Endothelial cell of umbilical vein (primary cell): ENCODE measurements around the gene AP4S1. TPM values are rescaled to one million over a fixed set of nuclear protein-coding genes. Genes with fewer than 3 reads are reported as not detected.

Experiments used
- BruUV-seq: library from RNA; stranded (reverse); fragments of 400-500 nt; replicated peaks from 2 replicates; lab custom pipeline; 2021; lab: Mats Ljungman, UMichigan
- CTCF ChIA-PET: fragments of 300-600, 350-600 bp; sonication (Branson Sonifier 250); formaldehyde crosslinking; loops from one replicate; lab custom pipeline; 2021; ENCODE audit warnings: antibody characterized with exemption, inconsistent platforms; lab: Charles Lee
- POLR2A ChIA-PET: fragments of 300-600, 350-600 bp; sonication (Branson Sonifier 250); formaldehyde crosslinking; loops from one replicate; lab custom pipeline; 2021; ENCODE audit warnings: antibody characterized with exemption, inconsistent platforms; lab: Charles Lee
- DNase-seq: peaks from one replicate; pipeline ENCODE4 v3.0.0-alpha.2; 2011; ENCODE audit warnings: low read depth, low spot score
- FAIRE-seq: peaks from 2 replicates; lab custom pipeline; 2011; peaks lifted over from hg19 to GRCh38; lab: Jason Lieb, UNC
- H2AFZ ChIP-seq: 2 replicates; pipeline ENCODE4 v1.6.0; 2012; ENCODE audit warnings: low read depth, low read length, control low read depth, inconsistent platforms
- H3K27ac ChIP-seq: 2 replicates; pipeline ENCODE4 v1.5.1; 2011; ENCODE audit warnings: low read depth, mild to moderate bottlenecking, control low read depth, low read length, moderate library complexity; ENCODE audit not compliant: insufficient read depth
- H3K27me3 ChIP-seq, 2 experiments: 2 replicates each; pipeline versions ENCODE4 v1.6.0 to v1.6.1; 2011; ENCODE audit warnings: low read length in 2 of 2, mixed read lengths in 1 of 2; ENCODE audit not compliant: control insufficient read depth in 2 of 2, insufficient read depth in 2 of 2
- H3K36me3 ChIP-seq, 2 experiments: 2 replicates in 1 of 2; 3 replicates in 1 of 2; pipeline ENCODE4 v1.5.1; 2011; ENCODE audit warnings: low read length in 2 of 2, mild to moderate bottlenecking in 1 of 2, moderate library complexity in 1 of 2; ENCODE audit not compliant: control insufficient read depth in 2 of 2, insufficient read depth in 2 of 2; ENCODE audit errors: extremely low read depth in 1 of 2
- H3K4me1 ChIP-seq: 3 replicates; pipeline ENCODE4 v1.5.1; 2011; ENCODE audit warnings: mild to moderate bottlenecking, low read length; ENCODE audit not compliant: control insufficient read depth, insufficient read depth; ENCODE audit errors: extremely low read depth
- H3K4me2 ChIP-seq: 2 replicates; pipeline ENCODE4 v1.6.1; 2011; ENCODE audit warnings: low read length, control low read depth, mixed read lengths; ENCODE audit not compliant: insufficient read depth
- H3K4me3 ChIP-seq, 3 experiments: fragments of 200-600 bp in 1 of 3; sonication (generic), shearing (Covaris generic) in 1 of 3; replicated peaks in 1 of 3; 2 replicates each; pipeline ENCODE4 v1.5.1; 2011 to 2016; ENCODE audit warnings: control low read depth in 3 of 3, low read length in 3 of 3, mild to moderate bottlenecking in 2 of 3, inconsistent platforms in 1 of 3, low read depth in 1 of 3, moderate library complexity in 1 of 3; ENCODE audit not compliant: insufficient read depth in 1 of 3
- H3K79me2 ChIP-seq: 2 replicates; pipeline ENCODE4 v1.6.0; 2012; ENCODE audit warnings: low read length, inconsistent platforms; ENCODE audit not compliant: control insufficient read depth, insufficient read depth
- H3K9ac ChIP-seq: replicated peaks from 2 replicates; pipeline ENCODE3; 2011; ENCODE audit warnings: low read length, control low read depth; ENCODE audit not compliant: insufficient read depth; ENCODE audit errors: extremely low read depth
- H3K9me1 ChIP-seq: replicated peaks from 3 replicates; pipeline ENCODE4 v1.6.0; 2011; ENCODE audit warnings: mild to moderate bottlenecking, low read length; ENCODE audit not compliant: control insufficient read depth, insufficient read depth; ENCODE audit errors: extremely low read depth
- H3K9me3 ChIP-seq: replicated peaks from 2 replicates; pipeline ENCODE4 v1.5.1; 2012; ENCODE audit warnings: low read length, inconsistent platforms; ENCODE audit not compliant: control insufficient read depth, insufficient read depth
- H4K20me1 ChIP-seq: replicated peaks from 2 replicates; pipeline ENCODE3; 2011; ENCODE audit warnings: mild to moderate bottlenecking, low read length; ENCODE audit not compliant: control insufficient read depth, insufficient read depth; ENCODE audit errors: extremely low read depth
- CTCF ChIP-seq, 2 donors: IDR thresholded peaks; 1 replicate in 1 of 2; 2 replicates in 1 of 2; pipeline ENCODE4 v1.5.1; 2011; ENCODE audit warnings: low read length in 2 of 2, mild to moderate bottlenecking in 2 of 2, moderate library complexity in 2 of 2, control low read depth in 1 of 2, inconsistent platforms in 1 of 2, low read depth in 1 of 2; ENCODE audit not compliant: insufficient read depth in 1 of 2; ENCODE audit errors: extremely low read depth in 1 of 2
- EZH2 ChIP-seq: IDR thresholded peaks from 2 replicates; pipeline ENCODE4 v1.6.1; 2012; ENCODE audit warnings: borderline replicate concordance, low read depth, mild to moderate bottlenecking, moderate library complexity, low read length, inconsistent platforms; ENCODE audit not compliant: severe bottlenecking
- FOS ChIP-seq: IDR thresholded peaks from 2 replicates; pipeline ENCODE4 v1.6.1; 2011; ENCODE audit warnings: mild to moderate bottlenecking, low read length, moderate library complexity, borderline replicate concordance; ENCODE audit not compliant: insufficient read depth
- GATA2 ChIP-seq: IDR thresholded peaks from 2 replicates; pipeline ENCODE4 v1.7.0; 2011; ENCODE audit warnings: low read depth, mild to moderate bottlenecking, moderate library complexity, mixed read lengths, low read length; ENCODE audit not compliant: insufficient read length, insufficient read depth
- JUN ChIP-seq: IDR thresholded peaks from 2 replicates; pipeline ENCODE4 v1.6.1; 2011; ENCODE audit warnings: borderline replicate concordance, low read depth; ENCODE audit not compliant: insufficient read length, insufficient read depth
- MAX ChIP-seq: IDR thresholded peaks from 2 replicates; pipeline ENCODE4 v1.6.1; 2011; ENCODE audit not compliant: insufficient read depth, insufficient read length
- MYC ChIP-seq: IDR thresholded peaks from one replicate; pipeline ENCODE4 v1.6.1; 2011; ENCODE audit warnings: mild to moderate bottlenecking, low read depth, low read length
- POLR2A ChIP-seq: IDR thresholded peaks from 2 replicates; pipeline ENCODE4 v1.6.1; 2012; ENCODE audit warnings: low read depth, mild to moderate bottlenecking, control low read depth, low read length
- POLR2AphosphoS5 ChIP-seq: IDR thresholded peaks from 2 replicates; pipeline ENCODE4 v1.6.1; 2012; ENCODE audit warnings: low read depth, mild to moderate bottlenecking, control low read depth, low read length, moderate library complexity; ENCODE audit not compliant: insufficient read depth
- dilution Hi-C: fragments of 300-500 bp; cut with MboI; formaldehyde crosslinking; loops from one replicate; pipeline ENCODE4 v1.15.0; 2019; ENCODE audit warnings: low sequenced_read_pairs; ENCODE audit not compliant: extremely low pct_ligation_motif_present
- intact Hi-C: fragments of 100-400 bp; cut with micrococcal nuclease; formaldehyde crosslinking; loops from one replicate; pipeline ENCODE4 v1.10.0; 2022
- polyA plus RNA-seq, 4 experiments: library from polyadenylated mRNA; depleted of rRNA in 3 of 4; stranded (reverse) in 3 of 4; unstranded in 1 of 4; fragments of >200 nt; gene quantifications; 2 replicates each; pipeline versions ENCODE4 v1.2.1 to v1.2.3, GENCODE V29; 2011 to 2012; ENCODE audit warnings: missing spikeins in 1 of 4
- total RNA-seq: library from RNA; stranded (reverse); gene quantifications from 2 replicates; pipeline ENCODE4 v1.2.3, GENCODE V29; 2021

The AP4S1 gene
- total and polyA plus RNA-seq, 2 donors (not counting 3 experiments of a cell fraction or from before 2014, with no cell fraction given) = 2.8 to 7.2 TPM

GRCh38 chr14:31133133-31133532 lies 107.7 kb downstream of the AP4S1 start:
- Histone ChIP-seq H3K4me2 (no peak overlapping the region), H3K9ac (no peak overlapping the region), H3K9me3 (no peaks in the 10 kb centered on the region), H3K27ac (no peak overlapping the region), H2AFZ (no peak overlapping the region), H3K27me3 (no peaks in the 10 kb centered on the region), H3K4me1 (peaks cover 7% of the 10 kb centered on the region), H3K9me1 (no peaks in the 10 kb centered on the region), H3K36me3 (peaks cover 8 to 36% of the 10 kb centered on the region in 2 experiments), H3K4me3 (no peak overlapping the region), H4K20me1 (no peaks in the 10 kb centered on the region), H3K79me2 (peaks cover 2% of the 10 kb centered on the region)
- no peak for FAIRE-seq
- ChIA-PET CTCF (no interaction called here), POLR2A (no interaction called here)
- no TSS peak for BruUV-seq
- intact Hi-C loops = no loop called here
- TF ChIP-seq EZH2 = no peak
- no peak for TF ChIP-seq FOS
- no peak for TF ChIP-seq MAX
- no peak for TF ChIP-seq JUN
- no peak for TF ChIP-seq MYC
- TF ChIP-seq POLR2AphosphoS5 = no peak
- no peak for TF ChIP-seq CTCF (IDR thresholded peaks at IDR 0.05; ENCODE audit: extremely low read depth in 1 of 2, insufficient read depth in 1 of 2, low read depth in 1 of 2, low read length in 2 of 2)
- no peak for TF ChIP-seq GATA2
- no peak for TF ChIP-seq POLR2A
- dilution Hi-C loops = no loop called here
- no peak for DNase-seq
